Measurements from ENCODE around the gene NCAM2. TPM values are rescaled to one million over a fixed set of nuclear protein-coding genes. Genes with fewer than 3 reads are reported as not detected.

Gene NCAM2
- total RNA-seq, 1 experiment from 2014 or later: not detected

DNA sequence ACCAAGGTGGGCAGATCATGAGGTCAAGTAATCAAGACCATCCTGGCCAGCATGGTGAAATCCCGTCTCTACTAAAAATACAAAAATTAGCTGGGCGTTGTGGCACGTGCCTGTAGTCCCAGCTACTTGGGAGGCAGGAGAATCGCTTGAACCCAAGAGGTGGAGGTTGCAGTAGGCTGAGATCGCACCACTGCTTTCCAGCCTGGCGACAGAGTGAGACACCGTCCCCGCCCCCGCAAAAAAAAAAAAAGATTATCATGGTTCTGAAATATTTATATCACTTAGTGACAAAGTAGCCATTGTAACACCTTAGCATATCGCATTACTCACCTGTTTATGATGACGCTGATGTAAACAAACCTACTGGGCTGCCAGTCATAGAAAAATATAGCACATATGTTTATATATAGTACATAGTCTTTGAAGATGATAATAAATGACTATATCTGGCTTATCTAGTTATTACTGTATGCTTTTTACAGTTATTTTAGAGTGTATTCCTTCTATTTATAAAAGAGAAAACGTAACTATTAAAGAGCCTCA, 160.2 kb downstream of the NCAM2 start:
- H3K27ac ChIP-seq (ENCODE audit: low read depth, low read length): no peak overlapping the region
- no peak for DNase-seq (ENCODE audit: low read depth, low spot score)
- H3K79me2 ChIP-seq (ENCODE audit: insufficient read depth, low read length): no peaks in the 10 kb centered on the region
- H2AFZ ChIP-seq (ENCODE audit: low read depth, low read length, poor library complexity, severe bottlenecking): no peak overlapping the region
- H4K20me1 ChIP-seq (ENCODE audit: insufficient read depth): no peaks in the 10 kb centered on the region
- ChIA-PET CTCF (no interaction called here), RAD21 (ENCODE audit: low non-redundant PET in 1 of 2, low total read pairs in 2 of 2, uncharacterized antibody in 2 of 2, unreplicated experiment in 2 of 2) (no interaction called here), POLR2A (no interaction called here)
- no peak overlapping the region for H3K4me2 ChIP-seq (ENCODE audit: low read length)
- H3K9ac ChIP-seq (ENCODE audit: low read length): no peak overlapping the region
- peaks cover 2 to 13% of the 10 kb centered on the region in 2 experiments; a peak in 2 of 4 replicates for H3K9me3 ChIP-seq (ENCODE audit: control insufficient read depth in 1 of 2, insufficient read depth in 1 of 2, low read depth in 1 of 2, low read length in 2 of 2)
- no peaks in the 10 kb centered on the region for H3K9me2 ChIP-seq (ENCODE audit: insufficient read depth)
- TF ChIP-seq ZNF274 (IDR thresholded peaks at IDR 0.05; ENCODE audit: low read depth, low read length): no peak
- no peak for TF ChIP-seq YY1 (IDR thresholded peaks at IDR 0.05; ENCODE audit: extremely low read depth, insufficient replicate concordance, low read depth, low read length)
- TF ChIP-seq, protein P1, sequence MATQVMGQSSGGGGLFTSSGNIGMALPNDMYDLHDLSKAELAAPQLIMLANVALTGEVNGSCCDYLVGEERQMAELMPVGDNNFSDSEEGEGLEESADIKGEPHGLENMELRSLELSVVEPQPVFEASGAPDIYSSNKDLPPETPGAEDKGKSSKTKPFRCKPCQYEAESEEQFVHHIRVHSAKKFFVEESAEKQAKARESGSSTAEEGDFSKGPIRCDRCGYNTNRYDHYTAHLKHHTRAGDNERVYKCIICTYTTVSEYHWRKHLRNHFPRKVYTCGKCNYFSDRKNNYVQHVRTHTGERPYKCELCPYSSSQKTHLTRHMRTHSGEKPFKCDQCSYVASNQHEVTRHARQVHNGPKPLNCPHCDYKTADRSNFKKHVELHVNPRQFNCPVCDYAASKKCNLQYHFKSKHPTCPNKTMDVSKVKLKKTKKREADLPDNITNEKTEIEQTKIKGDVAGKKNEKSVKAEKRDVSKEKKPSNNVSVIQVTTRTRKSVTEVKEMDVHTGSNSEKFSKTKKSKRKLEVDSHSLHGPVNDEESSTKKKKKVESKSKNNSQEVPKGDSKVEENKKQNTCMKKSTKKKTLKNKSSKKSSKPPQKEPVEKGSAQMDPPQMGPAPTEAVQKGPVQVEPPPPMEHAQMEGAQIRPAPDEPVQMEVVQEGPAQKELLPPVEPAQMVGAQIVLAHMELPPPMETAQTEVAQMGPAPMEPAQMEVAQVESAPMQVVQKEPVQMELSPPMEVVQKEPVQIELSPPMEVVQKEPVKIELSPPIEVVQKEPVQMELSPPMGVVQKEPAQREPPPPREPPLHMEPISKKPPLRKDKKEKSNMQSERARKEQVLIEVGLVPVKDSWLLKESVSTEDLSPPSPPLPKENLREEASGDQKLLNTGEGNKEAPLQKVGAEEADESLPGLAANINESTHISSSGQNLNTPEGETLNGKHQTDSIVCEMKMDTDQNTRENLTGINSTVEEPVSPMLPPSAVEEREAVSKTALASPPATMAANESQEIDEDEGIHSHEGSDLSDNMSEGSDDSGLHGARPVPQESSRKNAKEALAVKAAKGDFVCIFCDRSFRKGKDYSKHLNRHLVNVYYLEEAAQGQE (IDR thresholded peaks at IDR 0.05; ENCODE audit: low read depth): no peak
- TF ChIP-seq, protein P2, sequence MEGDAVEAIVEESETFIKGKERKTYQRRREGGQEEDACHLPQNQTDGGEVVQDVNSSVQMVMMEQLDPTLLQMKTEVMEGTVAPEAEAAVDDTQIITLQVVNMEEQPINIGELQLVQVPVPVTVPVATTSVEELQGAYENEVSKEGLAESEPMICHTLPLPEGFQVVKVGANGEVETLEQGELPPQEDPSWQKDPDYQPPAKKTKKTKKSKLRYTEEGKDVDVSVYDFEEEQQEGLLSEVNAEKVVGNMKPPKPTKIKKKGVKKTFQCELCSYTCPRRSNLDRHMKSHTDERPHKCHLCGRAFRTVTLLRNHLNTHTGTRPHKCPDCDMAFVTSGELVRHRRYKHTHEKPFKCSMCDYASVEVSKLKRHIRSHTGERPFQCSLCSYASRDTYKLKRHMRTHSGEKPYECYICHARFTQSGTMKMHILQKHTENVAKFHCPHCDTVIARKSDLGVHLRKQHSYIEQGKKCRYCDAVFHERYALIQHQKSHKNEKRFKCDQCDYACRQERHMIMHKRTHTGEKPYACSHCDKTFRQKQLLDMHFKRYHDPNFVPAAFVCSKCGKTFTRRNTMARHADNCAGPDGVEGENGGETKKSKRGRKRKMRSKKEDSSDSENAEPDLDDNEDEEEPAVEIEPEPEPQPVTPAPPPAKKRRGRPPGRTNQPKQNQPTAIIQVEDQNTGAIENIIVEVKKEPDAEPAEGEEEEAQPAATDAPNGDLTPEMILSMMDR (IDR thresholded peaks at IDR 0.05 in 2 of 3, conservative IDR thresholded peaks at IDR 0.05 in 1 of 3; ENCODE audit: borderline replicate concordance in 1 of 3, insufficient read depth in 1 of 3, low read depth in 2 of 3, low read length in 2 of 3): no peak
- no peak for TF ChIP-seq EZH2phosphoT487 (IDR thresholded peaks at IDR 0.05; ENCODE audit: borderline replicate concordance)
- intact Hi-C loops (cut with micrococcal nuclease): no loop called here
- H3K36me3 ChIP-seq (ENCODE audit: control insufficient read depth in 1 of 2, insufficient read depth in 2 of 2, low read length in 2 of 2): no peaks in the 10 kb centered on the region
- no peak for ATAC-seq
- no TSS peak for BruUV-seq (replicated peaks)
- H3K4me1 ChIP-seq (ENCODE audit: control insufficient read depth in 1 of 2, insufficient read depth in 2 of 2, low read length in 2 of 2): no peaks in the 10 kb centered on the region
- no peak overlapping the region for H3K4me3 ChIP-seq (replicated peaks in 1 of 2; ENCODE audit: low read depth in 1 of 2, low read length in 2 of 2)
- H3K27me3 ChIP-seq (ENCODE audit: insufficient read depth, low read length): no peaks in the 10 kb centered on the region

All from HCT116 (cell line).